Measurements from ENCODE around the gene KATNBL1.

GRCh38 chr15:34106423-34106822, 103.5 kb downstream of the KATNBL1 start:
- TF ChIP-seq, protein P1, sequence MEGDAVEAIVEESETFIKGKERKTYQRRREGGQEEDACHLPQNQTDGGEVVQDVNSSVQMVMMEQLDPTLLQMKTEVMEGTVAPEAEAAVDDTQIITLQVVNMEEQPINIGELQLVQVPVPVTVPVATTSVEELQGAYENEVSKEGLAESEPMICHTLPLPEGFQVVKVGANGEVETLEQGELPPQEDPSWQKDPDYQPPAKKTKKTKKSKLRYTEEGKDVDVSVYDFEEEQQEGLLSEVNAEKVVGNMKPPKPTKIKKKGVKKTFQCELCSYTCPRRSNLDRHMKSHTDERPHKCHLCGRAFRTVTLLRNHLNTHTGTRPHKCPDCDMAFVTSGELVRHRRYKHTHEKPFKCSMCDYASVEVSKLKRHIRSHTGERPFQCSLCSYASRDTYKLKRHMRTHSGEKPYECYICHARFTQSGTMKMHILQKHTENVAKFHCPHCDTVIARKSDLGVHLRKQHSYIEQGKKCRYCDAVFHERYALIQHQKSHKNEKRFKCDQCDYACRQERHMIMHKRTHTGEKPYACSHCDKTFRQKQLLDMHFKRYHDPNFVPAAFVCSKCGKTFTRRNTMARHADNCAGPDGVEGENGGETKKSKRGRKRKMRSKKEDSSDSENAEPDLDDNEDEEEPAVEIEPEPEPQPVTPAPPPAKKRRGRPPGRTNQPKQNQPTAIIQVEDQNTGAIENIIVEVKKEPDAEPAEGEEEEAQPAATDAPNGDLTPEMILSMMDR (IDR thresholded peaks at IDR 0.05) = no peak
- no peak for TF ChIP-seq POLR2A (IDR thresholded peaks at IDR 0.05)
